Loucy (cell line): ENCODE data around the gene NKX1-2.

Source experiments
- CTCF ChIP-seq: fragments of 200-600 bp; sonication (generic); conservative IDR thresholded peaks from 2 replicates; pipeline ENCODE4 v1.5.1; 2014; ENCODE audit warnings: mild to moderate bottlenecking, antibody characterized with exemption, low read length
- EZH2phosphoT487 ChIP-seq: fragments of 200-600 bp; IDR thresholded peaks from 2 replicates; pipeline ENCODE4 v1.6.1; 2018; ENCODE audit warnings: antibody characterized with exemption, mild to moderate bottlenecking, moderate library complexity, borderline replicate concordance

DNA sequence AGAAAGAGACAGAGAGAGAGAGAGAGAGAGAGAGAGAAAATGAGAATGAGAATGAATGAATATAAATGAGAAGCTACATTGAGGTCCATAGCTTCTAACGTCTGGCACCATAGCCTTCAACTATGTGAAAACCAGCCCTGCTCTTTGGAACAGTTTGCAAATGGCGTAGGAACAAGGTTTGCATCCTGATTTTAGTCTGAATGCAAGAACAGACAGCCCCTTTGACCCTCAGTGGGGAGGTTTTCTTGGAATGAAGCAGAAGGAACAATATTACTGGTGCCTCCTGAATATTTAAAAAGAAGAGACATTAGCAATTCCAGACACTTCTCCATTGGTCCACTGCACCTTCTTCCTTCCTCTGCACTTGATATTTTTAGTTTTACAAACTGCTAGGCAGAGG is 34.8 kb upstream of the NKX1-2 start:
- TF ChIP-seq CTCF (no peak), EZH2phosphoT487 (no peak)
